ENCODE measurements around the gene LENG1.
A peak's percentile ranks its signal among the peaks of the same experiment; 100 is the strongest.

LENG1 gene

GRCh38 chr19:54201172-54201701, 41.7 kb upstream of the LENG1 start:
- Histone ChIP-seq H3K9me3 (ENCODE audit: insufficient read depth, low read depth, low read length) (no peaks in the 10 kb centered on the region), H3K79me2 (ENCODE audit: insufficient read depth, low read length) (peaks cover 58% of the 10 kb centered on the region), H3K27me3 (ENCODE audit: insufficient read depth, low read length, poor library complexity, severe bottlenecking) (no peaks in the 10 kb centered on the region), H3K4me3 (ENCODE audit: low read length, poor library complexity, severe bottlenecking) (peak overlapping the region; percentile 100), H3K4me2 (ENCODE audit: low read depth, low read length, poor library complexity, severe bottlenecking) (peak overlapping the region; percentile 100), H2AFZ (ENCODE audit: low read length) (no peak overlapping the region), H3K4me1 (ENCODE audit: insufficient read depth, low read length, poor library complexity, severe bottlenecking) (peaks cover 41% of the 10 kb centered on the region), H3K9me2 (replicated peaks; ENCODE audit: low read depth, low read length) (no peaks in the 10 kb centered on the region), H3K9ac (ENCODE audit: low read depth, low read length, poor library complexity, severe bottlenecking) (peak overlapping the region; percentile 75), H3F3A (ENCODE audit: low read depth) (no peaks in the 10 kb centered on the region; the same call in 1 of the 2 replicates), H4K20me1 (ENCODE audit: insufficient read depth, low read length, poor library complexity, severe bottlenecking) (peaks cover 53% of the 10 kb centered on the region), H3K36me3 (ENCODE audit: insufficient read depth, low read length) (peaks cover 50% of the 10 kb centered on the region)
- TF ChIP-seq CTCF (conservative IDR thresholded peaks at IDR 0.05; ENCODE audit: low read length): no peak
- no peak for TF ChIP-seq EZH2phosphoT487 (IDR thresholded peaks at IDR 0.05; ENCODE audit: borderline replicate concordance)

- H3F3A ChIP-seq (ENCODE audit: low read depth): no peaks in the 10 kb centered on the region; the same call in 1 of the 2 replicates
- peak overlapping the region; percentile 80 for H3K4me2 ChIP-seq (ENCODE audit: low read depth, low read length, poor library complexity, severe bottlenecking)
- H2AFZ ChIP-seq (ENCODE audit: low read length): no peak overlapping the region
- no peaks in the 10 kb centered on the region for H3K9me2 ChIP-seq (replicated peaks; ENCODE audit: low read depth, low read length)
- TF ChIP-seq EZH2phosphoT487 (IDR thresholded peaks at IDR 0.05; ENCODE audit: borderline replicate concordance) (no peak), CTCF (conservative IDR thresholded peaks at IDR 0.05; ENCODE audit: low read length) (no peak)
- peaks cover 27% of the 10 kb centered on the region for H3K4me1 ChIP-seq (ENCODE audit: insufficient read depth, low read length, poor library complexity, severe bottlenecking)
- peaks cover 39% of the 10 kb centered on the region for H3K79me2 ChIP-seq (ENCODE audit: insufficient read depth, low read length)
- peaks cover 35% of the 10 kb centered on the region for H4K20me1 ChIP-seq (ENCODE audit: insufficient read depth, low read length, poor library complexity, severe bottlenecking)
- H3K36me3 ChIP-seq (ENCODE audit: insufficient read depth, low read length): peaks cover 31% of the 10 kb centered on the region
- H3K9me3 ChIP-seq (ENCODE audit: insufficient read depth, low read depth, low read length): no peaks in the 10 kb centered on the region
- H3K4me3 ChIP-seq (ENCODE audit: low read length, poor library complexity, severe bottlenecking): no peak overlapping the region
- H3K9ac ChIP-seq (ENCODE audit: low read depth, low read length, poor library complexity, severe bottlenecking): peak overlapping the region; percentile 75
- H3K27me3 ChIP-seq (ENCODE audit: insufficient read depth, low read length, poor library complexity, severe bottlenecking): no peaks in the 10 kb centered on the region
Measured at GRCh38 chr19:54199401-54199800, 39.9 kb upstream of the LENG1 start.

- Histone ChIP-seq H3K79me2 (ENCODE audit: insufficient read depth, low read length) (peaks cover 30% of the 10 kb centered on the region), H3K4me1 (ENCODE audit: insufficient read depth, low read length, poor library complexity, severe bottlenecking) (peaks cover 15% of the 10 kb centered on the region), H3K9me3 (ENCODE audit: insufficient read depth, low read depth, low read length) (no peaks in the 10 kb centered on the region), H2AFZ (ENCODE audit: low read length) (no peak overlapping the region), H3K4me2 (ENCODE audit: low read depth, low read length, poor library complexity, severe bottlenecking) (no peak overlapping the region), H3F3A (ENCODE audit: low read depth) (no peaks in the 10 kb centered on the region; the same call in 1 of the 2 replicates), H3K4me3 (ENCODE audit: low read length, poor library complexity, severe bottlenecking) (no peak overlapping the region), H3K27me3 (ENCODE audit: insufficient read depth, low read length, poor library complexity, severe bottlenecking) (no peaks in the 10 kb centered on the region), H4K20me1 (ENCODE audit: insufficient read depth, low read length, poor library complexity, severe bottlenecking) (peaks cover 17% of the 10 kb centered on the region), H3K9ac (ENCODE audit: low read depth, low read length, poor library complexity, severe bottlenecking) (no peak overlapping the region), H3K9me2 (replicated peaks; ENCODE audit: low read depth, low read length) (no peaks in the 10 kb centered on the region), H3K36me3 (ENCODE audit: insufficient read depth, low read length) (peaks cover 18% of the 10 kb centered on the region; the same call in 1 of the 2 replicates)
- TF ChIP-seq CTCF (conservative IDR thresholded peaks at IDR 0.05; ENCODE audit: low read length) (no peak), EZH2phosphoT487 (IDR thresholded peaks at IDR 0.05; ENCODE audit: borderline replicate concordance) (no peak)
Measured at GRCh38 chr19:54197121-54197520, 37.6 kb upstream of the LENG1 start.
